ENCODE data around the gene HES3. TPM values are rescaled to one million over a fixed set of nuclear protein-coding genes. Genes with fewer than 3 reads are reported as not detected.

Gene HES3
- total and polyA plus RNA-seq, 10 of the 15 experiments (the other 5 are each of a cell fraction or from before 2014, with no cell fraction given): not detected

- RAD21 ChIA-PET (ENCODE audit: unreplicated experiment): interaction anchor here (0.7 to 4.0 kb wide), 17 partner anchors 11 to 192 kb away, joined by 3 to 32 read pairs (median 3); partner anchors contain the start of gene ICMT
- in situ Hi-C loops (cut with MboI): loop anchor here (5.0 kb wide), 1 partner anchor 101 kb away; no protein-coding TSS in a partner anchor
- WGBS (ENCODE audit: insufficient coverage, insufficient replicate concordance, low lambda C conversion rate, missing lambda C conversion rate): 4% methylated on average over 30 of the region's 30 CpGs
- H3K36me3 ChIP-seq (ENCODE audit: control insufficient read depth in 2 of 2, insufficient read depth in 2 of 2, low read length in 1 of 2): no peaks in the 10 kb centered on the region
- CTCF ChIA-PET: interaction anchor here (0.6 to 5.2 kb wide), 40 partner anchors 10 to 961 kb away, joined by 3 to 47 read pairs (median 4); partner anchors contain the start of genes ACOT7, ICMT, RNF207 and TAS1R1
- H3K27me3 ChIP-seq (replicated peaks in 1 of 2; ENCODE audit: control insufficient read depth in 2 of 2, insufficient read depth in 2 of 2, low read length in 1 of 2): peaks cover 12 to 23% of the 10 kb centered on the region in 2 experiments
- H3K4me1 ChIP-seq (ENCODE audit: control insufficient read depth, insufficient read depth, low read length): peaks cover 5% of the 10 kb centered on the region
- no peak overlapping the region for H3K4me2 ChIP-seq (ENCODE audit: control insufficient read depth, insufficient read depth)
- H4K20me1 ChIP-seq (ENCODE audit: control insufficient read depth, insufficient read depth): no peaks in the 10 kb centered on the region
- FAIRE-seq (peak; percentile 23), ATAC-seq (peak; percentile 80), DNase-seq (ENCODE audit: low read depth, low spot score) (no peak)
- no peaks in the 10 kb centered on the region for H3K79me2 ChIP-seq (ENCODE audit: control insufficient read depth, insufficient read depth, low read length)
- no peak overlapping the region for H3K9ac ChIP-seq (ENCODE audit: control insufficient read depth, insufficient read depth, low read length)
- SMC1A ChIA-PET (ENCODE audit: uncharacterized antibody, unreplicated experiment): interaction anchor here (1.2 to 3.0 kb wide), 11 partner anchors 9 to 400 kb away, joined by 3 to 9 read pairs (median 4); no protein-coding TSS in a partner anchor
- H3K27ac ChIP-seq (ENCODE audit: control insufficient read depth, insufficient read depth): no peak overlapping the region
- H3K9me3 ChIP-seq (replicated peaks; ENCODE audit: control insufficient read depth, insufficient read depth, low read length): no peaks in the 10 kb centered on the region
- H3K4me3 ChIP-seq: no peak overlapping the region
- POLR2A ChIA-PET: no interaction called here
- no peak overlapping the region for H2AFZ ChIP-seq (ENCODE audit: control insufficient read depth, low read depth, low read length)
- no TSS peak for BruUV-seq (replicated peaks)
- intact Hi-C loops (cut with micrococcal nuclease; ENCODE audit: unreplicated experiment): loop anchor here (1.0 to 2.0 kb wide), 4 partner anchors 97 to 192 kb away; no protein-coding TSS in a partner anchor
- TF ChIP-seq EED (IDR thresholded peaks at IDR 0.05; ENCODE audit: low read depth) (no peak), NBN (IDR thresholded peaks at IDR 0.05) (0 out of 2 replicates have a peak, but pooled peaks have one; percentile 19), EP300 (IDR thresholded peaks at IDR 0.05; ENCODE audit: borderline replicate concordance in 1 of 2, control insufficient read depth in 1 of 2, low read depth in 2 of 2, low read length in 2 of 2) (no peak), KAT2A (conservative IDR thresholded peaks at IDR 0.05; ENCODE audit: control insufficient read depth, low read depth, low read length) (no peak), ESRRA (IDR thresholded peaks at IDR 0.05; ENCODE audit: low read length) (no peak), MAX (IDR thresholded peaks at IDR 0.05; ENCODE audit: low read depth, low read length) (no peak), REST (IDR thresholded peaks at IDR 0.05; ENCODE audit: low read depth, low read length) (peak; percentile 49; the same call in 1 of the 2 replicates), ATF2 (IDR thresholded peaks at IDR 0.05; ENCODE audit: low read length) (no peak), RAD21 (IDR thresholded peaks at IDR 0.05; ENCODE audit: insufficient read depth, low read depth, low read length) (peak; percentile 93), BCLAF1 (IDR thresholded peaks at IDR 0.05) (no peak), STAT1 (conservative IDR thresholded peaks at IDR 0.05) (no peak), MEF2A (IDR thresholded peaks at IDR 0.05; ENCODE audit: insufficient read depth, low read depth, low read length) (no peak), WRNIP1 (IDR thresholded peaks at IDR 0.05; ENCODE audit: borderline replicate concordance, low read depth, low read length) (0 out of 2 replicates have a peak, but pooled peaks have one; percentile 36)
These were observed 2.8 kb downstream of the HES3 start for GRCh38 chr1:6246497-6247467.

All from GM12878 (cell line).